ENCODE measurements around the gene VSTM2B. TPM values are rescaled to one million over a fixed set of nuclear protein-coding genes. Genes with fewer than 3 reads are reported as not detected.
"Not testable (repeated sequence)": the region's sequence is repeated elsewhere in the genome, so short reads cannot be mapped to it uniquely, and the experiment has no call there.

VSTM2B gene
- total RNA-seq, 1 donor = not detected

DNA sequence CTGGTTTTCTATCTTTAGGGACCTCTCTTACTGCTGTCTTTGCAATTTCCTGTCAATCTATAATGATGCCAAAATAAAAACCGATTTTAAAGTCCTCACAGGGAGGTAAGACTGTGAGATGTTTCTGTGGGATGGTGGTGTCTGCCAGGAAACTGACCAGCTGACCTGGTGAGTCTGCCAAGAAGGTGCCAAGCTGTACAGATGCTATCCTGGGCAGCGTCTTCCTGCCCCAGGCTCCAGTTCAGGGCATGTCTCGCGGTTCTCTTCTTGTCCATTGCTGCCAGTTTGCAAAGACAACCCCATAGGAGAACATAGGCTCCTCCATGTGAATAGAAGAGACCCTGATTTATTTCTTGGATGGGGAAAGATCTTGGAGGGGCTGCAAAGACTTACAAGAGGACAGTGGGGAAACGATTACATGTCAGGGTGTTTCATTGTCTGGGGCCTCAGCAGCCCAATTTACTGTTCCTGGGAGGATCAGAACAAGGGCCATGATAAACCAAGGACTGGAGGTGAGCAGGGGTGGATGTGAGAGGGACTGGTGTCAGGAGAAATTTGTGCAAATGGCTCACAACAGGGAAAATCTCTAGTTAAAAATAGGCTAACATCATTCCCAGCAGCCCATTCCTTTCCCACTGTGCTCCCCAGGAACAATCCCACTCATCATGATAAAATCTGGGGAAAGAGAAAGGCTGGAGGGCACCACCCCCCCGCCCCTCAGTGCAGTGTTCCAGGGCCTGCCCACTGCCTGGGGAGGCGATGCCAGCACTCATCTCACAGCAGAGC lies 42.7 kb upstream of the VSTM2B start:
- no peak for TF ChIP-seq CTCF (IDR thresholded peaks at IDR 0.05; ENCODE audit: insufficient read depth, low read depth, low read length)
- no peak for DNase-seq (ENCODE audit: low read depth)
- no peak overlapping the region for H3K4me3 ChIP-seq (ENCODE audit: low read depth, low read length)

DNA sequence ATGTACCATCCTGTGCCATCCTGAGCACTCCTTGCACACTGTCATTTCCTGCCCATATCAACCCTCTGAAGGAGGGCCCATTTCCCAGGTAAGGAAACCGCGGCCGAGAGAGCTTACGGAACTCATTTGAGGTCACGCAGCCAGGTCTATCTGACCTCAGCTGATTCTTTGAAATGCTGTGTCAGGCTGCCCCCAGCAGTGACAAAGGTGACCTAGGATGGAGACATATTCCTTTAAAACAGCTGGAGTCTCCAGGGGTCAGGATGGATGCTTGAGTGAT lies 42.2 kb upstream of the VSTM2B start:
- DNase-seq (ENCODE audit: low read depth) = no peak
- no peak overlapping the region for H3K4me3 ChIP-seq (ENCODE audit: low read depth, low read length)
- no peak for TF ChIP-seq CTCF (IDR thresholded peaks at IDR 0.05; ENCODE audit: insufficient read depth, low read depth, low read length)

DNA sequence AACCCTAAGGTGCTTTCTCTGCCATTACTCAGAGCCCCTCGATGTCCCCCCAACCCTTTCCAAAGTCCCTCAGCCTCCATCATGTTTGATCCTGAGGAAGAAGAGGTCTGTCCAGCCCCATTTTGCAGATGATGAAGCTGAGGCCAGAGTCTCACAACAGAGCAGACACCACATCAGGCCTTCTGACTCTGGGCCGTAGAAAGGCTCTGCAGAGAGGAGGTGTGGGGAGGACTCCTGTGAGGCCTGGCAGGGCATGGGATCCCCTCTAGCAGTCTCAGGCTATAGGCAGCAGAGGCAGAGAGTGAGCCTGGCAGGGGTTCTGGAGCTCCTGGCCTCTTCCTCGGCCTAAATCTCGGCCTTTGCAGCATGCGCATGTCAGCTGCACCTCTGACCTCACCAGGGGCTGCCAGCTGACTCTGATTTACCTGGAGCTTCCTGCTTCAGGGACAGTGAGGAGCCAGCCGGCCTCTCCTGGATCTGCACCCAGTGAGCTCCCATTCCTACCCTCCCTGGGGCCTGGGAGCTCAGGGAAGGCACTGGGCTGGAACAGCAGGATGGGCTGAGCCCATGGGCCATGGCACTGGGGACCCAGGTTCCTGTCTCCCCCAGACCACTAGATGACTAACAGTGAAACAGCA lies 41.7 kb upstream of the VSTM2B start:
- DNase-seq (ENCODE audit: low read depth) = no peak
- H3K4me3 ChIP-seq (ENCODE audit: low read depth, low read length) = no peak overlapping the region
- TF ChIP-seq CTCF (IDR thresholded peaks at IDR 0.05; ENCODE audit: insufficient read depth, low read depth, low read length) = no peak

- H3K4me3 ChIP-seq (ENCODE audit: low read depth, low read length) = no peak overlapping the region
- TF ChIP-seq CTCF (IDR thresholded peaks at IDR 0.05; ENCODE audit: insufficient read depth, low read depth, low read length) = no peak
- DNase-seq (ENCODE audit: low read depth) = no peak
Observed at GRCh38 chr19:29484876-29485275, 40.9 kb upstream of the VSTM2B start.

- TF ChIP-seq CTCF (IDR thresholded peaks at IDR 0.05; ENCODE audit: insufficient read depth, low read depth, low read length) = no peak
- H3K4me3 ChIP-seq (ENCODE audit: low read depth, low read length) = no peak overlapping the region
- DNase-seq (ENCODE audit: low read depth) = no peak
Observed at GRCh38 chr19:29485293-29485692, 40.5 kb upstream of the VSTM2B start.

DNA sequence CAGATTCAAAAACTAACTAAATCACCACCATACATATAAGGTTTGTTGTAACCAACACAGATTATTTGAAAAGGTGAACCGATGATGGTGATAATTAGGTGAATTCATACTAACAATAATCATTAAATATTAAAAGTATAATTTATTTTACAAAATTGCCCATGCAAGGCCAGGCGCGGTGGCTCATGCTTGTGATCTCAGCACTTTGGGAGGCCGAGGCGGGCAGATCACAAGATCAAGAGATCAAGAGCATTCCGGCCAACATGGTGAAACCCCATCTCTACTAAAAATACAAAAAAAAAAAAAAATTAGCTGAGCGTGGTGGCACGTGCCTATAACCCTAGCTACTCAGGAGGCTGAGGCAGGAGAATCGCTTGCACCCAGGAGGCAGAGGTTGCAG lies 38.8 kb upstream of the VSTM2B start:
- not testable (repeated sequence) for DNase-seq (ENCODE audit: low read depth); H3K4me3 ChIP-seq (ENCODE audit: low read depth, low read length)

DNA sequence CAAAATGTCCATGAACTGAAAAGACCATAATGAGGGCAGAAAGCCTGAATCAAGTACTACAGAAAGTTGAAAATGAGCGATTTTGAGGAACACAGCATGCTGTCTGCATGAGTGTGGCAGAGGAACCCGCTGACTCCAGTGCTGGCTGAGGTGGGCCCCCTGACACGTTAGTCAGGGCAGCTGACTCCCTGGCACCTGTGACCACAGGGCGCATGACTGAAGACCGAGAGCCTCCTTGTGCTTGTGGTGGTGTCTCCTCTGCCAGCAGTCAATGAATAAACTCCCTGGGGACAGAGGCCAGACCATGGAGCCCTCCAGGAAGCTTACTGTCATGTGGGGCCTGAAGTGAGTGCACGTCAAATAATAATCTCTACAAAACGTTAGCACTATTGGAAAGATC lies 38.4 kb upstream of the VSTM2B start:
- DNase-seq (ENCODE audit: low read depth) = no peak
- H3K4me3 ChIP-seq (ENCODE audit: low read depth, low read length) = no peak overlapping the region
- no peak for TF ChIP-seq CTCF (IDR thresholded peaks at IDR 0.05; ENCODE audit: insufficient read depth, low read depth, low read length)
